ENCODE data around the gene NXT1.

- TF ChIP-seq CTCF (conservative IDR thresholded peaks at IDR 0.05) (no peak), ZFX (IDR thresholded peaks at IDR 0.05) (no peak)
These were observed 31.3 kb downstream of the NXT1 start for GRCh38 chr20:23381876-23382275.

All from C4-2B (cell line).